GM19328 (cell line): ENCODE results near the gene DOCK3.
"Not testable (repeated sequence)": the region's sequence is repeated elsewhere in the genome, so short reads cannot be mapped to it uniquely, and the experiment has no call there.

Experiments used
- ATAC-seq: cut with Tn5 transposase; IDR thresholded peaks from one replicate; pipeline ENCODE4 v1.9.1; 2021; ENCODE audit warnings: mild to moderate bottlenecking, moderate library complexity; ENCODE audit not compliant: unreplicated experiment

DOCK3 gene

DNA sequence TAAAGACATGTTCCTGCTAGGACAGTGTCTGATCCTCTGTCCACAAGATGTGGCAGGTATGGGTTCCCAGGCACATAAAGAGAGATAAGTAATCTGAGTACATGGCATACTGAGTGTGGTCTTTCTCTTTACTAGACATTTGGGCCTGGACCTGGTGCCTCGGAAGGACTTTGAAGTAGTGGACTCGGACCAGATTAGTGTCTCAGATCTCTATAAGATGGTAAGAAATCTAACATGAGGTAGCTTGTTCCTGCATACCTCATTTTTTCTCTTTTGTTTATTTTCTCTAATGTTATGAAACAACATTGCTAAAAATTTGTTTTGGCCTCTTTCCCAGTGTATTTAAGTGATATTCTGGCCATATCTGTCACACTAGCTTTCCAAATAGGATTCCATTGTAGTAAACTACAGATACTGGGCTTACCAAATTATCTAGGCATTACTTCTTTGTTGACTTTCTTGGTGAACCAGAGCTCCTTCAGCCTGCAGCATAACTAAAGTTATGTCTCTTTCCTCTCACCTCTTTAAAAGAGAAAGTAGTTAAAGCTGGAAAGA is 400.6 kb downstream of the DOCK3 start:
- ATAC-seq: no peak

DNA sequence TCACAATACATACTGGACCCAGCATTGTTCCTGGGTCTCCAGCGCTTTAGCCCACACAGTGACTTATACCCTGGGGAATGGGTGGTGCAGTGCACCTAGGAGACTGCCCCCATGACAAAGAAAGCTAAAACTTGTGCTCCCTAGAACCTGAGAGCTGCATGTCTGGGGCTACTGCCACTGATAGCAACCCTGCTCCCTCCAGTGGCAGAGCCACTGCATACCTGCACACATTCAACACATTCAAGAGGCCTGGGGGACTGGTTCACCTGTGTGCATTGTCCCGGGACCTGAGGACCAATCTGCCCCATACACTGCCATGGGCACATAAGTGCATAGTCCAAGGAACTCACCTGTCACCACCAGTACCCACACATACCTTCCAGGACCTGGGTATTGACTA is 407.6 kb downstream of the DOCK3 start:
- ATAC-seq: no peak

DNA sequence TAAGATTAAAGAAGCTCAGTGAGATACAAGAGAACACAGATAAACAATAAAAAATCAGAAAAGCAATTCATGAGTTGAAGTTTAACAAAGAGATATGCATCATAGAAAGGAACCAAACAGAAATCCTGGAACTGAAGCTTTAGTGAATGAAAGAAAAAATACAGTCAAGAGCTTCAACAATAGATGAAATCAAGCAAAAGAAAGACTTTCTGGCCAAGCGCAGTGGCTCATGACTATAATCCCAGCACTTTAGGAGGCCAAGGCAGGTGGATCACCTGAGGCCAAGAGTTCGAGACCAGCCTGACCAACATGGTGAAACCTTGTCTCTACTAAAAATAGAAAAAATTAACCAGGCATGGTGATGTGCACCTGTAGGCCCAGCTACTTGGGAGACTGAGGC is 408.8 kb downstream of the DOCK3 start:
- no peak for ATAC-seq

DNA sequence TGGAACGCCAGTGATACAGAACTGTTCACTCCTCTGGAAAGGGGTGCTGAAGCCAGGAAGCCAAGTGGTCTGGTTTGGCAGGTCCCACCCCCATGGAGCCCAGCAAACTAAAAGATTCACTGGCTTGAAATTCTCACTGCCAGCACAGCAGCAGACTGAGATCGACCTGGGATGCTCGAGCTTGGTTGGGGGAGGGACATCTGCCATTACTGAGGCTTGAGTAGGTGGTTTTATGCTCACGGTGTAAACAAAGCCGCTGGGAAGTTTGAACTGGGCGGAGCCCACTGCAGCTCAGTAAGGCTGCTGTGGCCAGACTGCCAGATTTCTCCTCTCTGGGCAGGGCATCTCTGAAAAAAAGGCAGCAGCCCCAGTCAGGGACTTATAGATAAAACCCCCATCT is 417.4 kb downstream of the DOCK3 start:
- ATAC-seq: not testable (repeated sequence)

DNA sequence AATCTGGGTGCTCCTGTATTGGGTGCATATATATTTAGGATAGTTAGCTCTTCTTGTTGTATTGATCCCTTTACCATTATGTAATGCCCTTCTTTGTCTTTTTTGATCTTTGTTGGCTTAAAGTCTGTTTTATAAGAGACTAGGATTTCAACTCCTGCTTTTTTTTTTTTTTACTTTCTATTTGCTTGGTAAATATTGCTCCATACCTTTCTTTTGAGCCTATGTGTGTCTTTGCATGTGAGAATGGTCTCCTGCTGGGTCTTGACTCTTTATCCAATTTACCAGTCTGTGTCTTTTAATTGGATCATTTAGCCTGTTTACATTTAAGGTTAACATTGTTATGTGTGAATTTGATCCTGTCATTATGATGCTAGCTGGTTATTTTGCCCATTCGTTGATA is 420.1 kb downstream of the DOCK3 start:
- ATAC-seq: not testable (repeated sequence)

DNA sequence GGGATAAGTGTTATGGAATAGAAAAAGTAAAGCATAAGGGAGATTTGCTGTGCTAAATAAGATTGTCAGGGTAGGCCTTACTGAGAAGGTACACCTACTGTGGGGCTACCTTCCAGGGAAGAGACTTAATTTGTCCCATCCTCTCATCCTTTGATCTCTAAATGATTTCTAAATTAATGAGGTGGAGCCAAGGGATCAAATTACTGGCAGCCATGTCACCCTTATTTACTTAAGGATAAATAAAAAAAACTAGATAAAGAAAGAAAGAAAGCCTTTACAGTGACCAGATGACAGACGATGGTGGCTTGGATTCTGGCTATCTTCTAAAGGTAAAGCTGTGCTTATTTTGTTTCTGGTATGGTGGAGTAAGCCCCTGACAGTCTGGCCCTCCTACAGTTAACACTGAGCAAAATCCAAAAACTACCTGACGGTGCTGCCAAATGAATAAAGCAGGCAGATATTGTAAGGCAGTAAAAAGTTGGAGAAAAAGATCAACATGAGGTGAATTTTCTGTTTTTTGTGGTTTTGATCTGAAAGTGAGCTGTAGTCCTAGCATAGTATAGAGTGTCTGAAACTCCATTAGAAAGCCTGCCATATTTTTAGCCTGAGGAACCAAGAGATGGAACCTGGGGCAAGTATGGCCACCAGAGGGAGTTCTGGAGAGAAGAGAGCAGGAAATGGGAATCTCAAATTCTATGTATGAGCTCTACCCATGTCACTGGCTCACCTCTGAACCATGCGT is 425.2 kb downstream of the DOCK3 start:
- ATAC-seq: no peak

DNA sequence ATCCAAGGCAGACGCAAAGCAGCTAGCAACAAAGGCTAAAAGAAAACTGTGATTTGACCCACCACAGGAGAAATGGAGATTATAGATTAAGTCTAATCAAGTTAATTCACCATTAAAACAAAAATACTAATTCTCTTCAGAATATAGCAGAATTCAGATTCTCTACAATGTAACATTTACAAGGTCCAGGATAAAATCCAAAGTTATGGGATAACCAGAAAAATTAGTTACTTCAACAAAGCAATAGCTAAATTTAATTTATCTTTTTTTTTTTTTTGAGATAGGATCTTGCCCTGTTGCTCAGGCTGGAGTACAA is 425.8 kb downstream of the DOCK3 start:
- ATAC-seq: no peak

DNA sequence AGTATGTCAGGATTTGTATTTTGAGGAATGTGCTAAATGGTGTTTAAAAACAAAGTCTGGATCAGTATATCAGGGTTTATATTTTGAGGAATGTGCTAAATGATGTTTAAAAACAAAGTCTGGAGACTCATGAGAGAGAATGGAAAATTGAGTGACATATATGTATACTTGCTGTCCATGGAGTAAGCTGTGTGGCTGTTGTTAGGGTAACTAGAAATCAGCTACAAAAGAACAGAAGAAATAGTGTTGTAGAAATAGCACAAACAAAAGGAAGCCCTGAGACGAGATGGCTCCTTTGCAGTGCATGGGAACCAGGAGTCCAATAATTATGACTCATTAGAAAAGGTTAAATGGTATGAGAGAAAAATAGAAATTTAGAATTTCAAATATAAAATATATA is 427.7 kb downstream of the DOCK3 start:
- ATAC-seq: no peak

DNA sequence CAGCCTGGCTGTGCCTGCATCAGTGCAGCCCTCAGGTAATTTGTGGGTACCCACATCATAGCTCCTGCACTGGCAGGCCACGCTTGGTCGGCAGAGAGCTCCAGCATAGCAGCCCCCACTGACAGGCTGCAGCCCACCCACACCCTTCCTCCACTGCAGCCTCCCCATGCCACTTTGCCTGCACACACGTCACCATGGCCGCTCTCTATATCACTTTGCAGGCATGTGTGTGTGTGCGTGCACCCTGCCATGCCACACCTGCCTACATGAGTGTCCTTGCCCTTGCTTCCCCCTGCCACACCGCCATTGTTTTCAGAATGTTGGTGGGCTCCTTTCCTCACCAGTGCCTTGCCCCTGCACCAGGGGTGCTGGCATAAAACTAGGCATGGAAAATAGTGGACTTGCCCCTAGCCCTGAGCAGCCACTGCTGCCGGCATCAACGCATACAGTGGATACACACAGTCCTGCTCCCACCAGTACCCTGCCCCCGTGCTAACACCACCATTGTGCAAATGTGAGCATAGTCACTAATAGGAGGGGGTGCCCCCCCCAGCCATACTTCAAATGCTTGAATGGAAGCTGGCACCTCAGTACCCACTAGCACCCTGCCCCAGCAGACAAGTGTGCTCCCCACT is 431.6 kb downstream of the DOCK3 start:
- no peak for ATAC-seq

DNA sequence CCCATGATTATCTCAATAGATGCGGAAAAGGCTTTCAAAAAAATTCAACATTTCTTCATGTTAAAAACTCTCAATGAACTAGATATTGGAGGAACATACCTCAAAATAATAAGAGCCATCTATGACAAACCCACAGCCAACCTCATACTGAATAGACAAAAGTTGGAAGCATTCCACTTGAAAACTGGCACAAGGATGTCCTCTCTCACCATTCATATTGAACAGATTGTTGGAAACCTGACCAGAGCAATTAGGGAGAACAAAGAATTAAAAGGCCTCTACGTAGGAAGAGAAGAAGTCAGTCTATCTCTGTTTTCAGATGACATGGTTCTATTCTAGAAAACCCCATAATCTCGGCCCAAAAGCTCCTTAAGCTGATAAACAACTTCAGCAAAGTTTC is 435.9 kb downstream of the DOCK3 start:
- no peak for ATAC-seq

DNA sequence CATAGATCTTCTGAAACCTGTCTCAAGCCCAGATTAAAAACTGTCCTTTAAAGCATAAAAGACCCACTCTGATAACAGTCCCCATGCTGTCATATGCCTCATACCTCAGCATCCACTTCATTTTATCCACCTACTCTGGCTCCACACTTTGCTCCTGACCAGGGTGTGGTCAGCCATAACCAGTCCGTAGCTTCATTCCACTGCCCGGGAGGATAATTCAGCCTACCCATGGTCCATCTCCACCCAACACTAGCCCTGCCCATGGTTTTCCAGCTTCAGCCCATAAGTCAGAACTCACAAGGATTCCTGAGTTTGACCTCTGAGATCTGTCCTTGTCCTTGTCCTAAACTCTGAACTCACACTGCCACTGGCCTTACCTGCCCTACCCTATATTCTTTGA is 448.2 kb downstream of the DOCK3 start:
- no peak for ATAC-seq

DNA sequence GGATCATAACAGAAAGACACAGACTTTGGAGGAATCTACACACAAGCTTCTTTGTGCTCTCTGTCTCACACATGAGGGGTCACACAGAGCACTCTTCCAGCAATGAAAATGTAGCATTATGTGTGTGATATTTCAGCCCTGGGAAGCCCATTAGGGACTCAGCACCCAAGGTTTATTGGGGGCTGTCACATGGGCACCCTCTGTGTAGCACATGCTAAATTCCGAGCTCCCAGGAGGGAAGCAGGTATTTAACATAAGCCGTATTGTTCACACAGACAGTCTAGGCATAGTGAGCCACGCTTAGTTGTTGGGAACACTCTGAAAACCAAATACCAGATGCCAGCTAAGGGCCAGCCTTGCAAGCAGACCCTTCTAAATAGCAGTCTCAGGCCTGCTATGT is 448.8 kb downstream of the DOCK3 start:
- no peak for ATAC-seq

DNA sequence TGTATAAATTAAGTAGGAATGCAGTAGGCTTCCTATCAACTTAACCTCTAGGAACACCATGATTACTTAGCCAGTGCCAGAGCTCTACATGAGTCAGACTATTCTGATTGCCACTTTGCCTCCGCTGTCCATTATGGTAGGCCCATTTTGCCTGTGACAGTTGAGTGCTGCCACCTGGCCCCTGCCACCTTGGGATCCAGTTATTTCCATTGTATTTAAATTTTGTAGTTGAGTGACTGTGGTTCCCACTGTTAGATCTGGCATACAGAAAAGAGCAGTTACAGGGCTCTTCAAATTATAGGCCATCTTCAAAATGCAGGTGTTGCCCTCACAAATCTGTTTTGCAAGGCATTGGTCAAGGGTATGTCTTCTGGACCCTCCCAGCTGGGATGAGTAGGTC is 456.9 kb downstream of the DOCK3 start:
- ATAC-seq: not testable (repeated sequence)

DNA sequence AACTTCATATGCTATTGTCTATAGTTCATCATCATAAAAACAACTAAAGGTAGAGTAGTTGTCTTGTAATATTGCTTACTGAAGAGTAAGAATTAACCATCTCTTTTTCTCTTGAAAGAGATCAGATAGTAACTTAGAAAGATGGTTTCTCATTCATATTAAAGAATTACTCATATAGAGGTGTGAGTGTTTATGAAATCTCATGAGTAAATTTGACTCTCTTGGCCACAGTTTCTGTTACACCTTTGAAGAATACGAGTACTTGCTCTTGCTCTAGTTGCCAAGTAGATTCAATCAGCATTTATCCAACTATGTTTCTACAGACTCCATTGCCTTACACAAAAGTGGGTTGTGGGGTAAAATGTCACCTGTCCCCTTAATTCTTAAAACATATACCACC is 463.0 kb downstream of the DOCK3 start:
- no peak for ATAC-seq

DNA sequence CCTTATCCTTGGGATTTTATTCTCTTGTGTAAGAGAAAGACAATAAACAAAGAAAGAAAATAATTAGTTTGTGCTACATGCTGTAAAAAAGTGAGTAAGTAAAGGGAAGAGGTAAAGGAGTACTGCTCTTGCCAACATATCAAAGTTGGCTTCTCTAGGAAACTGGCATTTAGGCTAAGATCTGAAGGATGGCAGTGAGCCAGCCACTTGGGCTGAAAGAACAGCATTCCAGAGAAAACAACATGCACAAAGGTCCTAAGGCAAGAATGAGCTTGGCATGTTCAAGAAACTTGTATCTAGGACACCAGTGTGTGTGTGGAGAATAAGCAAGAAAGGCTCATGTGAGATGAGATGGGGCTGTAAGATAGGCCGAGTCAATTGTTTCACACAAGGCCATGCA is 464.9 kb downstream of the DOCK3 start:
- no peak for ATAC-seq

DNA sequence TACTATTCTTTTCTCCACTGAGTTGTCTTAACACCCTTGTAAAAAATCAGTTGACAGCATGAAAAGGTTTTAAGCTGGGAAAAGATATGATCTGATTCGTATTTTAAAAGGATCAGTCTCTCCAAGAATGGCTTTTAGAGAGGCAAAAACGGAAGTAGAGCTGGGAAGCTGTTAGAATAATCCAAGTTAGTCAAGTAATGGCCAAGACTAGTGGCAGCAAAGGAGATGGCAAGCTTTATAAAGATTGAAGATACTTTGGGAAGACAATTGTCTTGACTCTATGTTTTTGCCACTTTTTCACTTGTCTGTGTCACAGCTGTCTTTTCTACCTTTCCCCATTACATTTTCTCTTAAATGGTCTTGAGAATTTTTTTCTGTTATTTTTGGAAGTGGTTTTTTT is 466.8 kb downstream of the DOCK3 start:
- no peak for ATAC-seq

DNA sequence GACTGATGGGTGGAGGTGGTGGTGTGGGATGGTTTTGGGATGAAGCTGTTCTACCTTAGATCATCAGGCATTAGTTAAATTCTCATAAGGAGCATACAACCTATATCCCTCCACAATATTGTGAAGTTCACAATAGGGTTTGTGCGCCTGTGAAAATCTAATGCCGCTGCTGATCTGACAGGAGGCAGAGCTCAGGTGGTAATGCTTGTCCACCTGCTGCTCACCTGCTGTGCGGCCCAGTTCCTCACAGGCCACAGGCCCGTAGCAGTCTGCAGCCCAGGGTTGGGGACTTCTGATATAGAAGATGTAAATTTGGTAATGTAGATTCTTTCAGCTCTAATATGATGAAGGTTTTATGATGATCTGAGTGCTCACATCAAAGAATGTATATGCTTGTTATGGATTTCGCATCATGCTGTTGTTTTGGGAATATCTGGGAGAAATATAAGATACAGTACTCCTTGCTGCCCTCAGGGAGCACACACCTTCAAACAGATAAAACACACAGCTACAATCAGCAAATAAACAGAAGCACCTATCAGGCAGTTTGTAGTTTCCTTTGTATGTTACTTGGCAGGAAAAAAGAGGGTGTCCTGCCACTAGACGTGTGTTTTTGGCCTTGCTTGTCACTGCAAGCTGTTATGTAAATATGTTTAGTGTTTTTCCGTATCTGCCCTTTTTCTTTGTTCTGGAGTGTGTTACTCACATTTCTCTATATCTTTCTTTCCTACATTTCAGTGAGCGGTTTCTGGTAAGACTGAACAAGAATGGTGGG is 471.3 kb downstream of the DOCK3 start:
- ATAC-seq: no peak

DNA sequence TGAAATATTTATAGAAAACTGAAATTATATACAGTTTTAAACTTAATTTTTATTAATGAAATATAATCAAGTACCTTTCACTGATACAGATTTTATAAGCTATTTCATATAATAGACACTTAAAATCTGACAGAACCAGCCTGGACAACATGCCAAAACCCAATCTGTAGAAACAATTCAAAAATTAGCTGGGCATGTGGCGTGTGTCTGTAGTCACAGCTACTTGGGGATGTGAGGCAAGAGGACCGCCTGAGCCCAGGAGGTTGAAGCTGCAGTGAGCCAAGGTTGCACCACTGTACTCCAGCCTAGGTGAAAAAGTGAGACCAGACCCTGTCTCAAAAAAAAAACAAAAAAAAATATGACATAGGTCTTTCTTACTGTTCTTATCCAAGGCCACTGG is 472.1 kb downstream of the DOCK3 start:
- ATAC-seq: no peak

DNA sequence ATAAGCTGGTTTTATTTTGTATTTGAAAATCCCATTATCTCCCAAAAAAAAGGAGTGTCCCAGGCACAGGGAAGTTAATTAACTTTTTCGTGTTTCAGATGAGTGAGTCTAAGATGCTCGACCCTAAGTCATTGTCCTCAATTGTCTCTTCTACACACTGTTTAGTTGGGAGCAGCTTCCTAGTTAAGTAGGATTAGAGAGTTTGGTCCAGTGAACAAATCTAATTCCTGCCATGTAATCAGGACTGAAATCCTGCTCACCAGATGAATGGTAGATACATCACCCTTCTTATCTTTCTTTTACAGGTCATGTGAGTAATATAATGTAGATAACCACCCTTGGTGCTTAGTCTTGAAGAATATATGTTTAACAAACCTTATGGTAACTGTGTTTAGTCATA is 481.4 kb downstream of the DOCK3 start:
- no peak for ATAC-seq

DNA sequence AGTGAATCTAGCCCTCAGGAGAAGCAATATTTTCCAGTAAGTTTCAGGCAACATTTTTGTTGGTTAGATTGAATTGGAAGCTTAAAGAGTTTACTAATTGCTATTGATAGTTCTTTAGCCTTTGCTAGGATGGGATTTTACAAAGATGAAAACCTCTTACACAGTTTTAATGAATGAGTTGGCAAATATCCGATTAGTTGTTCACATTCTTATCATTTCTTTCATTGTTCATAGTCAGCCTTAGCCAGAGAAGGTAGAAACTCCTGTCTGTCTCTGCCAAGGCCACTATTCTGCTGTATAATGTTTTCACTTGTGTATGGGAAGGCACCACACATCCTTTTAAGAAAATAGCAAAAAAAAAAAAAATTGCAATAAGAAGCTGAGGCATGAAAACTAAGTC is 488.3 kb downstream of the DOCK3 start:
- ATAC-seq: no peak

DNA sequence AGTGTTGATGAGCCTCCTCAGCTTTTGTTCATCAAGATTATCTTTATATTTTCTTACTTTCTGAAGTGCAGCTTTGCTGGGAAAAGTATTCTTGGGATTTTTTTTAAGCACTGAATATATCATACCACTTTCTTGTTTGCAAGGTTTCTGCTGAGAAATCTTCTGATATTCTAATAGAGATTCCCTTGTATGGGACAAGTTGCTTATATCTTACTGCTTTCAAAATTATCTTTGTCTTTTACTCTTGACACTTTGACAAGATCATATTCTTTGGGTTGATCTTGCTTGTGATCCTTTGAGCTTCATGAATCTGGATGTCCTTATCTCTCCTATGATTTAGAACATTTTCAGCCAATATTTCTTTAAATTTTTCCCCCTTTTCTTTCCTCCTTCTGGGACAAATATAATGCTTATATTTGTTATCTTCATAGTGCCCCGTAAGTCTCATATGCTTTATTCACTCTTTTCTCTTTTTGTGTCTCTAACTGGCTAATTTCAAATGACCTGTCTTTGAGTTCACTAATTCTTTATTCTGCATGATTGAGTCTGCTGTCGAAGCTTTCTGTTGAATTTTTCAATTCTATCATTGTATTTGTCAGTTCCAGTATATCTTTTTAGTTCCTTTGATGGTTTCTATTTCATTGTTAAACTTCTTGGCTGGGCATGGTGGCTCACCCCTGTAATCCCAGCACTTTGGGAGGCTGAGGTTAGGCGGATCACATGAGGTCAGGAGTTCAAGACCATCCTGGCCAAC is 499.0 kb downstream of the DOCK3 start:
- ATAC-seq: no peak
